Endometrial microvascular endothelial cells (primary cell): ENCODE measurements around the gene PDLIM7. TPM values are rescaled to one million over a fixed set of nuclear protein-coding genes. Genes with fewer than 3 reads are reported as not detected.

ENCODE experiments used
- in situ Hi-C: cut with HindIII; loops from 2 replicates; pipeline ENCODE4 v1.10.0; 2017; ENCODE audit warnings: low sequenced_read_pairs, low pct_unique_long_range_greater_than_20kb; ENCODE audit errors: inconsistent ontology term
- total RNA-seq: library from RNA; depleted of rRNA; stranded (reverse); fragments of >200 nt; gene quantifications from one replicate; pipeline ENCODE4 v1.2.3, GENCODE V29; 2015; ENCODE audit errors: inconsistent ontology term

The PDLIM7 gene
- total RNA-seq, 1 donor from 2014 or later: 224 TPM

DNA sequence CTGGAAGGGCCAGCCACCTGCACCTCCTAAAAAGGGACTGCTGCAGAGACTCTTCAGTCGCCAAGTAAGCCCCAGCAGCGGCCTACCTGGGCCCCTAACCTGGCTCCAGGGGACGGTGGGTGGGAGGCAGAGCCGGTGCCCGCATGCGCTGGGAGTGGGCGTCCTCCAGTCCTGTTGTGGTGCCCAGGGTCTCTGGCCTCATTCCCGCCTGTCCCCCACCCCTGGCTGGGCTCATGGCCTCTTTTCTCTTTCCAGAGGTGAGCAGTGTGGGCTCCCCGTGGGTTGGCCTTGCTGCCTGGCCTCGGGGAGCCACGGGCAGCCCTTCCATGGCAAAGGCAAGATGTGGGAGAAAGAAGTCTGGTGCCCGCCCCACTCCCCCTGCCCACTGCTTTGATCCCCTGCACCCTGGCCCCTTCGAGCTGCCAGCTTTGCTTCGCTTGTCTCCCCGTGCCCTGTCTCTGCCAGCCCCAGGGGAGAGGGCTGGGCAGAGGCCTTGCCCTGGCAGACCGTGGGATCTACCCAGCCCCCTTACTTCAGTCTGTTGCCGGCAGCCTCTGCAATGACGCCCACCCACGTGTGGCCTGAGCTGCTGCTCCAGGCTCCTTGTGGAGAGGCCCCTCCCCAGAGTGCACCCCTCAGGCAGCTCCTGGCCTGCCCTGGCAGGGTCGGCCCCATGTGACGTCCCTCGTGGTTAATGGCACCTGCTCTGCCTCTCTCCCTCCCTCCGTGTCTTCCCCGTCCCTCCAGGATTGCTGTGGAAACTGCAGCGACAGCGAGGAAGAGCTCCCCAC lies 56.2 kb downstream of the PDLIM7 start:
- in situ Hi-C loops: loop anchor here (10.0 kb wide), 1 partner anchor 116 kb away; no protein-coding TSS in a partner anchor

GRCh38 chr5:177440211-177440989 lies 57.0 kb downstream of the PDLIM7 start:
- in situ Hi-C loops: loop anchor here (10.0 kb wide), 1 partner anchor 116 kb away; no protein-coding TSS in a partner anchor

- in situ Hi-C loops: loop anchor here (10.0 kb wide), 1 partner anchor 115 kb away; no protein-coding TSS in a partner anchor
Observed at GRCh38 chr5:177439518-177440053, 57.8 kb downstream of the PDLIM7 start.

DNA sequence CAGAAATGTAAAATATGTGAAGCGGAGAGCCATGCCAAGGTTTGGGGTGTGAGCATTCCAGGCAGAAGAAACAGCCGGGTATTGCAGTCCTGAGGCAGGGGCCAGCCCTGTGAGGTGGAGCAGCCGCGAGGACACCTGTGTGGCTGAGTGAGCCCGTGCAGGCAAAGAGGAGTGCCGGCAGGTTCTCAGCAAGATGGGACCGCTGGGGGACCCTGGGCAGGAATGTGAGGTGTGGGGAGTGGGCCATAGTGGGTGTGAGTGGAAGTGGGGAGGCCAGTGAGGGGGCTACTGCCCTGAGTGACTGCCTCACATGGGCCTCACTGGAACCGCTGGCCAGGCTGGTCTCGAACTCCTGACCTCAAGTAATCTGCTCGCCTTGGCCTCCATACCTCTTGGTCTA lies 58.9 kb downstream of the PDLIM7 start:
- in situ Hi-C loops: no loop called here

DNA sequence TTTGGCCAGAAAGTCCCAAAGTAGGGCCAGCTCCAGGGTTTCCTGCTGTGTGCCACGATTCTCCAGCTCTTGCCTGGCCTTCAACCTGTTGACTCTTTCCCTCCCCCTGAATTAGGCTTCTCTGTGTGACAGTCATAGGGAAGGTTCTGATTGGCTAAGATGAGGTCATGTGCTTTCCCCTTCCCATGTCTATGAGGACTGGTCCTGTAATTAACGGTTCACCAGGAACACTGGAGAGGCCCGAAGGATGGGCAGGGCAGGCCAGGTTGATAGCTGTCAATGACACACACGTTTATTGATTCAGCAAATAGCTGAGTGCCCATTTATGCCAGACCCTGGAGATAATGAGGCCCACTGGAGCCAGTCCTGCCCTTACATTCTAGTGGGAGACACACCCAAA lies 59.8 kb downstream of the PDLIM7 start:
- in situ Hi-C loops: no loop called here

DNA sequence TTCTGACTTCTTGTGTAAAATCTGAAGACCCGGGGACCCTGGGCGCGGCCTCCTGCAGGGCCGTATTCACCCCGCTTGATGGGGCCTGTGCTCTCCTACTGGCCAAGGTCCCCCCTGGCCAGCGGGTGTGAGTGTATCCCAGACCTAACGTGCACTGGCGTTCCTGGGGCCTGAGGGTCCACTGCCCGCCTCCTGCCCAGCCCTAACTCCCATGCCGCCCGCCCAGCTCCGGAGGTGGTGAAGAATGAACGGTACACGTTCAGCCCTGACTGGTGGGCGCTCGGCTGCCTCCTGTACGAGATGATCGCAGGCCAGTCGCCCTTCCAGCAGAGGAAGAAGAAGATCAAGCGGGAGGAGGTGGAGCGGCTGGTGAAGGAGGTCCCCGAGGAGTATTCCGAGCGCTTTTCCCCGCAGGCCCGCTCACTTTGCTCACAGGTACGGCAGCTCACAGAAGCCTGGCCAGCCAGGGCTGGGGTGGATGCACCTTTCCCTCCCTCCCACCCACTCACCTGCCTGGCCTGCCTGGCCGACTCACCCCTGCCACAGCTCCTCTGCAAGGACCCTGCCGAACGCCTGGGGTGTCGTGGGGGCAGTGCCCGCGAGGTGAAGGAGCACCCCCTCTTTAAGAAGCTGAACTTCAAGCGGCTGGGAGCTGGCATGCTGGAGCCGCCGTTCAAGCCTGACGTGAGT lies 61.4 kb downstream of the PDLIM7 start:
- in situ Hi-C loops: no loop called here

DNA sequence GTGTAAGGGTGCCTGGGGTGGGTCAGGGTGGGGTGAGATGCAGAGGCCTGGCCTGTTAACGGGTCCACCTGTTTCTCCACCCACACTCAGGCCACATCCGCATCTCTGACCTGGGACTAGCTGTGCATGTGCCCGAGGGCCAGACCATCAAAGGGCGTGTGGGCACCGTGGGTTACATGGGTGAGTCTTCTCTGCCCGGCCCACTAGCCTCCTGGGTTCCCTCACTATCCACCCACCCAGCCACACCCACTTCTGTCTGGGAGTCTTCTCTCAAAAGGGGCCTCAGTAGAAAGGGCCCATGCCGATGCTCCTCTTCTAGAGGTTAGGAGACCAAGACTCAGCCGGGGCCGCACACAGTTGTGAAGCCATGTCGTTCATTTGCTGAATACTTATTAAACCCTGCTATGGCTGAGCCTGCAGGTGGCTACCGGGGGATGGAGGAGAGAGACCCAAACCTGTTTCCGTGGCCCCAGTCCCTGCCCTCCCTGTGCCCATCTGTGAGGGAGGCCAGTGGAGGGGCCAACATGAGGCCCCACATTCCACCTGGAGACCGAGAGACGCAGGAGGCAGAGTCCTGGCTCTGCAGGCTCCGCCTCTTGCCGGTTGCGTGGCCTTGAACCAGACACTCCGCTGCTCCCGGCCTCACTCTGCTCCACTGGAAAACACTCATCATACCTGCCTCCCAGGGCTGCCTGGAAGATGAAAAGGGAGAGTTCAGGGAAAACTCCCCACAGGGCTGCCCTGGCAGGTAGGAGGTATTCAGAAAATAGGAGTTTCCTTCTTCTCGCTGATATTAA lies 62.3 kb downstream of the PDLIM7 start:
- in situ Hi-C loops: no loop called here

- in situ Hi-C loops: no loop called here
Observed at GRCh38 chr5:177434437-177434836, 63.0 kb downstream of the PDLIM7 start.

- in situ Hi-C loops: no loop called here
Observed at GRCh38 chr5:177433658-177434217, 63.7 kb downstream of the PDLIM7 start.

Other genes with a start within 250 kb of the PDLIM7 start
- 20.3 TPM for gene RAB24, start 193.9 kb downstream of the PDLIM7 start, total RNA-seq
- gene PRELID1, start 193.8 kb downstream of the PDLIM7 start, total RNA-seq: 226 TPM
- 48.7 TPM for gene MXD3, start 185.7 kb downstream of the PDLIM7 start, total RNA-seq
- gene LMAN2, start 145.9 kb downstream of the PDLIM7 start, total RNA-seq: 318 TPM
- 7.2 TPM for gene RGS14, start 139.7 kb downstream of the PDLIM7 start, total RNA-seq
- not detected for gene SLC34A1, start 113.2 kb downstream of the PDLIM7 start, total RNA-seq
- not detected for gene PFN3, start 96.9 kb downstream of the PDLIM7 start, total RNA-seq
- gene F12, start 88.0 kb downstream of the PDLIM7 start, total RNA-seq: 0.28 TPM
- gene GRK6, start 70.9 kb downstream of the PDLIM7 start, total RNA-seq: 50.9 TPM
- gene PRR7, start 50.8 kb downstream of the PDLIM7 start, total RNA-seq: 11.2 TPM
- gene DBN1, start 24.0 kb downstream of the PDLIM7 start, total RNA-seq: 286 TPM
- gene DOK3, start 12.2 kb upstream of the PDLIM7 start, total RNA-seq: 3.0 TPM
- 163 TPM for gene DDX41, start 19.4 kb upstream of the PDLIM7 start, total RNA-seq
- 32.3 TPM for gene FAM193B, start 57.0 kb upstream of the PDLIM7 start, total RNA-seq
- 170 TPM for gene TMED9, start 94.6 kb upstream of the PDLIM7 start, total RNA-seq
- 44.8 TPM for gene B4GALT7, start 102.5 kb upstream of the PDLIM7 start, total RNA-seq